Dermis blood vessel endothelial cell (primary cell): Measurements from ENCODE around the gene KLRC2. TPM values are rescaled to one million over a fixed set of nuclear protein-coding genes. Genes with fewer than 3 reads are reported as not detected.
"Not testable (repeated sequence)": the region's sequence is repeated elsewhere in the genome, so short reads cannot be mapped to it uniquely, and the experiment has no call there.

Experiments used
- DNase-seq: peaks from one replicate; pipeline ENCODE4 v3.0.0; 2010
- total RNA-seq: library from RNA; depleted of rRNA; stranded (reverse); fragments of >200 nt; gene quantifications from 2 replicates; pipeline ENCODE4 v1.2.3, GENCODE V29; 2014

KLRC2 gene
- total RNA-seq, 1 donor from 2014 or later = not detected

GRCh38 chr12:10404798-10405197 is 31.0 kb downstream of the KLRC2 start:
- no peak for DNase-seq

GRCh38 chr12:10400829-10401228 is 35.0 kb downstream of the KLRC2 start:
- no peak for DNase-seq

GRCh38 chr12:10398168-10398567 is 37.6 kb downstream of the KLRC2 start:
- no peak for DNase-seq

DNA sequence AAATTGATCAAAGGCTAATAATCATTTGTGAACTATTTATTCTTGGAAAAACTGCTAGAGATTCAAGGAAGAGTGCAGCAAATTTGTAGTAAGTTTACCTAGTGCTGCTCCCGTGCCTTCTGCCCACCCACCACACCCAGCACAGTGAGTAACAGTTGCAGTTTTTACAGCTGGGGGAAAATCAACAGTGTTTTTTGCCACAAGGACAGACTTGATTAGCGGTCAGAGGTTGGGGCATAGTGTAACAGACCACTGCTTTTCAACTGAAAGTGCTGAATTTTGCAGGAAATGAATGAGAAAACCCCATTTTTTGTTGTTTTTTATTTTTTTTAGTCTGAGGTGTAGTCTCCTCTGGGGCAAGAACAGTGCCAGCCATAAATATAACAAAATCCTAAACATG is 38.5 kb downstream of the KLRC2 start:
- no peak for DNase-seq

- DNase-seq = not testable (repeated sequence)
These were observed 39.6 kb downstream of the KLRC2 start for GRCh38 chr12:10396176-10396575.

- peak; percentile 23 for DNase-seq
These were observed 40.3 kb downstream of the KLRC2 start for GRCh38 chr12:10395390-10395998.

GRCh38 chr12:10394531-10395152 is 41.2 kb downstream of the KLRC2 start:
- not testable (repeated sequence) for DNase-seq

DNA sequence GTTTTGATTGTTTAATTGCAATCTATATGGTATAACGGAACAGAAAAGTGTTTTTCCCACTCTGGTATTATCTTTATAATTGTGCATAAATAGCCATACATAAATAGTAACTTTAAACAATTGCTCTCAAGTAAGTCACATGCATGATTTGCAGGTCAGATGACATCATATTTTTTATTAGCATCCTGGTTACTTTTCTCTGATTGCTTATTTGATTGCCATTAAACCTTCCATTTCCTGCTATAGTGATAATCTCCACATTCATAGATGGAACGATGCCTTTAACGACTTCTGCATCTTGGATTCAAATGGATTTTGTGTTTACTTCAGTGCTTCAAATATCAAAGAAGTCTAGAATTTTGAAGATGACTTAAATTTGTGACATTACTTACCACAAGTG is 42.5 kb downstream of the KLRC2 start:
- DNase-seq = no peak

DNA sequence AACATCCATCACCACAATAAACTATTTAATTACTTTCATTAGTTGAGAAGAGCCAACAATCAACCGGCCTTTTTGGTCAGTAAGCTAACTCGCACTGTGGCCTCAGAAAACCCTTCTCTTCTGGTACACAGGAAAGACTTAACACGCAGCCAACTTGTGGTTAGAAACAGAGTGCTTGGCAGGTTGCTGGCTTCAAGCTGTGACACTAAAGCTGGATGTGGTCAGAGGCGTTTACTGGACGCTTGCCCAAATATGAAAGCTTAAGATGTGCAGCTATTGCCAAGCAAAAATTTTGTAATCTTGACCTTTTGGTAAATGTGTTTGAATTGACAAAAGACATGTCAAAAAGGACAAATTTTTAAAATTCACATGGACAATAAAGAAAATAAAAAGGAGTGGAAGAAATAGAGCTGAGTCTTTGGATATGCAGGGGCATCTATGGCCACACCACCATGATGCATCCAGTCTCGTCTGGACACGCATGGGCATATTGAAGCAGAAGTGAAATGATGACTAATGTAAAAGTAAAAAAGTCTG is 43.3 kb downstream of the KLRC2 start:
- peak; percentile 10 for DNase-seq

GRCh38 chr12:10390991-10391390 is 44.8 kb downstream of the KLRC2 start:
- DNase-seq = not testable (repeated sequence)

DNA sequence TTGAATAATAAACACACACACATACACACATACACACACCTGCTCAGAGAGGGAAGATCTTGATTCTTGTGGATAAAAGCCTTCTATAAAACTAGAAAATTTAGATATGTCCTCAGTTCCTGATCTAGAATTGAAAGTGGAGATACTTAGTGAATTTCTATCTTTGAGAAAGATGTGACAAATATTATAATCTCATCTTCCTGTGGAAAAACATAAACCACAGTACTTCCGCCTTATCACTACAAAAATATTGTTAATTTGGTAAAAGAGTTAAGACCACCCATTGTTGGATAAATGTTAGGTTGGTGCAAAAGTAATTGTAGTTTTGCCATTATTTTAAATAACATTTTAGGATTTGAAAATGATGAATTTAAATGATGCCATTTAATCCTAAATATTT is 45.9 kb downstream of the KLRC2 start, which contains the start of gene KLRK1:
KLRK1 (minus strand) TSS at position 138 of the 400 bp plus-strand sequence. CDS start 1,231 bp downstream, outside the sequence.
- no peak for DNase-seq

DNA sequence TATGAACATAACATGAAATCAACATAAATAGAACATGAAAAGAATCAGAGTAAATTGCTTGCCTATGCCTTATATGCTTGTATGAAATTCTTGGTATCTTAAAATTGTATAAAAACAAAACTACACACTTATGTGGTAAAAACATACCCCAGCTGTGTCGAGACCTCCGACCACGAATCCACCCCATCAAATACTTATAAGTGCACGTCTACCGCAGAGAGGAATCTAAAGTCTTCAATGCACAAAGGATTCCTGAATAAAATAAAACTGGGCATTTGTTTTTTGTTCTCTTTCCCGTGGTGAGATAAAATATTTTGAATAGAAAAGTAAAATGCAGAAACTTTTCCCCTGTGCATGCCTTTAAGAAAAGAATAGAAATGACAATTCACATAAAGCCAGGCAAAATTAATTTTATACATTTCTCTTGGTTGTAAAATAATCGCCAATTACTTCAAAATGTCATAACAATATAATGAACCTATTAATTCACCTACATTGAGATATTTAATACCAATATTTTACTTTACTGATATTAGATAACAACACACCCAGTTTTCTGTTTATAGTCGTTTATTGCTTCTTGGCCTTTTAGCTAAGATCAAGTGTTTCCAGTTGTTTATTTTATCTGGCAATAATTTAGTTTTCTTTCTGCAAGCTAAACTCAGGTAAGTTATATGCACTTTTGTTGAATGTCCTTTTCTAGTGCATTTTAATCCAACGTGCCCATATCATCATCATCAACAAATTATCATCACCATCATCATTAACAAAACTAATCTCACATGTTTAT is 47.0 kb downstream of the KLRC2 start:
- no peak for DNase-seq

DNA sequence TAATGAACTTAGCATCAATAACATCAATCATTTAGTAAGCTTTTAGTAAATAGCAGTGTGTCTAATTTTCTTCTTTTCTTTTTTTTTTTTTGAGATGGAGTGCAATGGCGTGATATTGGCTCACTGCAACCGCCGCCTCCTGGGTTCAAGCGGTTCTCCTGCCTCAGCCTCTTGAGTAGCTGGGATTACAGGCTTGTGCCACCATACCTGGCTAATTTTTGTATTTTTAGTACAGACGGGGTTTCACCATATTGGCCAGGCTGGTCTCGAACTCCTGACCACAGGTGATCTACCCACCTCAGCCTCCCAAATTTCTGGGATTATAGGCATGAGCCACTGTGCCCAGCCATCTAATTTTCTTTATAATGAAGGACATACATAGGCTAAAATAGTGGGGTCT is 48.3 kb downstream of the KLRC2 start:
- not testable (repeated sequence) for DNase-seq

GRCh38 chr12:10386857-10387256 is 49.0 kb downstream of the KLRC2 start:
- no peak for DNase-seq

DNA sequence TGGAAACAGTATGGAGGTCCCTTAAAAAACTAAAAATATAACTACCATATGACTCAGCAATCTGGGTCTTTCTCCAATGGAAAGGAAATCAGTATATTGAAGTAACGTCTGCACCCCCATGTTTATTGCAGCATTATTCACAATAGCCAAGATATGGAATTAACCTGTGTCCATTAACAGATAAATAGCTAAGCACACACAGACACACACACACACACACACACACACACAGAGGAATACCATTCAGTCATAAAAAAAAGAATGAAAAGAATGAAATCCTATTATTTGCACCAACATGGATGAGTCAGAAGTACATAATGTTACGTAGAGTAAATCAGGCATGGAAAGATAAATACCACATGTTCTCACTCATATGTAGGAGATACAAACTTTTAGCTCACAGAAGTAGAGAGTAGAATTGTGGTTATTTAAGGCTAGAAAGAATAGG is 50.6 kb downstream of the KLRC2 start:
- DNase-seq = no peak

- DNase-seq = no peak
These were observed 51.6 kb downstream of the KLRC2 start for GRCh38 chr12:10384191-10384590.

DNA sequence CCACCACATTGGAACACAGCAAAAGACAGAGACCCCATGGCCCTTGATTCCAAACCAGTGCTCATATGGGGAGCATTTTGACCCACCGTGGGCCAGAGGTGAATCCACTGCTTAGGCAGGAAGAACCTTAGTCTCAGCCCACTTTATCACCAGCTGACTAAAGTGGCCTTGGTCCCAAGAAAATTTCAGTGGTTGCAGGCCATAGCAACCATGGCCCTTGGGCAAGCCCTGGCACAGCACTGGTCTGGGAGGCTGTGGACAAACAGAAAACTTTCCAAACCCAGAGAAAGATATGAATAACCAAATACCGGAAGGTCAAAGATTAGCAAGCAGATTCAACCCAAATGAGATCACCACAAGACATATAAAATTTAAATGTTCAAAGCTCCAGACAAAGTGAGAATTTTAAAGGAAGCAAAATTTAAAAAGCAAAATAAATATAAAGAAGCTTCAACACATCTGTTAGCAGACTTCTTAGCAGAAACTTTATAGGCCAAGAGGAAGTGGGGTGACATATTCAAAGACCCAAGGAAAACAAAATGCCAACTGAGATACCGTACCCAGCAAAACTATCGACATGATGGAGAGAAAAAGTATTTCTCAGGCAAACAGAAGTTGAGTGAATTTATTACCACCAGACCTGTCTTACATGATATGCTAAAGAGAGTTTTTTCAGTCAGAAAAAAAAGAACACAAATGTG is 53.7 kb downstream of the KLRC2 start:
- no peak for DNase-seq

Other genes starting within 250 kb of the KLRC2 start
- gene GABARAPL1, start 223.1 kb downstream of the KLRC2 start, total RNA-seq = 76.9 and 88.2 TPM in 2 replicates
- 0.19 and 0.34 TPM in 2 replicates for gene KLRD1, start 128.1 kb downstream of the KLRC2 start, total RNA-seq
- not detected in 2 replicates for gene KLRK1, start 46.0 kb downstream of the KLRC2 start, total RNA-seq
- gene KLRC4, start 26.3 kb downstream of the KLRC2 start, total RNA-seq = not detected in 2 replicates
- not detected in 2 replicates for gene KLRC3, start 15.4 kb downstream of the KLRC2 start, total RNA-seq
- not detected in 2 replicates for gene KLRC1, start 17.4 kb upstream of the KLRC2 start, total RNA-seq
- gene EIF2S3B, start 69.9 kb upstream of the KLRC2 start, total RNA-seq = 1.0 and 1.2 TPM in 2 replicates
- 7.8 and 17.6 TPM in 2 replicates for gene MAGOHB, start 177.6 kb upstream of the KLRC2 start, total RNA-seq
- 4.6 and 7.9 TPM in 2 replicates for gene STYK1, start 238.0 kb upstream of the KLRC2 start, total RNA-seq